Stimulated activated CD8-positive, alpha-beta memory T cell treated with anti-CD3 and anti-CD28 coated beads, Interleukin-7, amount 100 ng/mL, for 4 hours (primary cell): Measurements from ENCODE around the gene PLA2G4E.

Experiments used
- DNase-seq, 2 donors: peaks; one replicate each; pipeline ENCODE4 v3.0.0-alpha.2; 2020; ENCODE audit warnings: low read depth in 2 of 2

PLA2G4E gene

DNA sequence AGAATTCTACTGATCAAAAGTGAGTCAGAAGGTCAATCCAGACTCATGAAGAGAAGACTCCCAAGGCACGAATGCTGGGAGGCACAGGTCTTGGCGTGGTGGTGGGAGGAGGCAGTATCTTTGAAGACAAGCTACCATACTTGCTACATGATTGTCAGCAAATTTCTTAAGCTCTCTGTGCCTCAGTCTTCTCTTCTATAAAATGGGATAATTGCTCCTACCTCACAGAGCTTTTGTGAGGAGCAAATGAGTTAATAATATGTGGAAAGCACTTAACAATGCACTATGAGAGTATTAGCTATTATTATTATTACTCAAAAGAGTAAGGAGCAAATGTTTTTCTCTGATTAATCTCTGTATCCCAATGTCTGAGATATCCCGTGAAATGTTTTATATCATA lies 84.7 kb downstream of the PLA2G4E start:
- no peak for DNase-seq

DNA sequence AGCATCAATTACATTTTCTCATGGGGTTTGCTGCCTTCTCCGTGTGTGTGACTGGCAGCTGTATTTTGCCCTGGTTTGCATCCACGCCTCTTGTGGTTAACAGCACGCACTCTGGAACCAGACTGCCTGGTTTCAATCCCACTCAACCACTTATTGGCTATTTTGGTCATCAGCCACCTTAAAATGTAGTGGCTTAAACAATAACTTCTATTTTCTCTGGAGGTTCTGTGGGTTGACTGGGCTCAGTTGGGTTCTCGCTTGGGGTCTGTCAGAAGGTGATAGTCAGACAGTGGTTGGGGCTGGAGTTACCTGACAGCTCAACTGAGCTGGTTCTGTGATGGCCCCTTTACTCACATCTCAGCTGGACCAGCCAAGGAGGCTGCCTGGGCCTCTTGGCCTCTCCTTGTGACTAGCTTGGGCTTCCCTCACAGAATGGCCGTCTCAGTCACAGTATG lies 85.2 kb downstream of the PLA2G4E start:
- DNase-seq, result no peak

DNA sequence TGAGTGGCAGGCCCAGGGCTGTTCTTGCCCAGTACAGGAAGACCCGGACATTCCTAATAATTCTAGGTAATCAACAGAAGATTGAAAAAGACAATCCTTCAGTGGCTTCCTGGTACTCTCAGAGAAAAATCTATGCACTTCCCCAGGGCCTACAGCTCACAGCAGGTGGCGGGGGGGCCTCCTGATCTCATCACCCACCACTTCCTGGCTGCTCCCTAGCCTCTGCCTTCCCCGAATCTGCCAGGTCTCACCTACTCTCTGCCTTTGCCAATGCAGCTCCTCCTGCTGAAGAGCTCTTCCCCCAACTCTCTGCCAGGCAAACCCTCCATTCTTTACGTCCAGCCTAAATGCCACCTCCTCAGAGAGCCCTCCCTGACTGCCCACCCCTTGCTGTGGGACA lies 86.0 kb downstream of the PLA2G4E start:
- peak; percentile 59 to 70 for DNase-seq

DNA sequence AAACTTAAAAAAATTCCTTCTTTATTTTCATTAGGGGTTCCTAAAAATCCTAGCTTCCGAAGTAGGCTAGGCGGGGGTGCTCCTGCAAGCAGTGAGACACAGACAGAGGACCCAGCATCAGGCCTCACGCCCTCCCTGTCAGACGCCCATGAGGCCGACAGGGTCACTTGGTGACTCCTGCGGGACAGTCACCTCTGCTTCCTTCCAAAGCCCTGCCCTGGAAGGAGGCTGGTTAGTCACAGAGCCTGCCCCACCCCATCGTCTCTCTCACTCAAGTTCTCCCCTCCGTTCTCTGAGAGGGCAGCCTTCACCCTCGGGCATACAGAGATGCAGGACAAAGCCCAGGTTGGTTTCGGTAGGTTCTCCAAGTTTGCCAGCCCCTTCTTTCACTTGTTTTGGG lies 87.1 kb downstream of the PLA2G4E start:
- no peak for DNase-seq

DNA sequence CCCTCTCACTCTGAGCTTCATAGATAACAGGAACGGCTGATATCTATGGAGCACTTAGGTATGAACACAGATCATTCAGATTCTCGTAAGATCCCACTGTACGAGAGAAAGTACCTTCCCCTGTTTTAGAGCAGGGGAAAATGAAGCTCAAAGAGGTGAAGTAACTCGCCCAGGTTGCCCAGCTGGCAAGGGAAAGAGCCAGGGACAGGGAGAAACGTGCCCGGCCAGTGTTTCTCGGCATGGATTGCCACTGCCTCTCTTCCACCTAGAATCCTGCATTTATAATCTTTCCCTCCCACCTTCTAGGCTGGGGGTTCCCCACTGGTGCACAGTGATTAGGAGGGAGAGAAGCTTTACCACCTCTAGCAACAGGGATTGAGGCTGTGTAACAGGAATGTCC lies 87.5 kb downstream of the PLA2G4E start:
- no peak for DNase-seq

DNA sequence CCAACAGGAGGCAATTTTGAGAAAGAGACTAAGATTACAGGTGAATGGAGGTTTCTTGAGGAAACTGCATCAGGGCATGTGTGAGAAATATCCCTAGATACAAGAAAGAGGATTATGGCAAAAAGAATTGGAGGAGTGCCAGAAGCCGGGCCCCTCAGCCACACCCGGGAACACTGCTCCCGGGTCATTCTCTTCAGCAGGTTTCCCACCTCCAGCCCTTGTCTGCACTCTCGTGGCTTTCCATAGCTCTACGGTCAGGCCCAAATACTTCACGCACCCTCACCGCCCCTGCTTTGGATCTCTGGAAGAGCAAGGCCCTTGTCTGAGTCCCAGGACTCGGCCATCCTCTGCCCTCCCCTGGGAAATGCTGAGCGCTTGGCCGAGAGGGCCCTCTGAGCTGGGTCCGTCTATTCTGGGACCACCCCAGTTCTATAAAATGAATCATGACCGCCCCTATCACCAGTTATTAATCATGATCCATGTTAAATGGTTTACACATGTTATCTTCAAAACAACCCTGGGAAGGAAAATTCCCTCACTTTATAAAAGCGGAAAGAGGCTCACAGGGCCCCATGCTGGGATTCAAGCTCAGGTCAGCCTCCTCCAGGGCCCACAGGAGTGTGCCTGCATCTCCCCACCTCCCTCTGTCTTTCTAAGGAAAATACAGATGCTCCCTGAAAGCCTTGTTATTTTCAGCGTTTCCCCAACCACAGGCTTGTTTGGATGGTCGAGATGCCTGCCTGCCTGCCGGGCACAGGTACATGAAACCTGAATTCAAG lies 88.1 kb downstream of the PLA2G4E start:
- no peak for DNase-seq

GRCh38 chr15:41932101-41932500 lies 88.7 kb downstream of the PLA2G4E start:
- DNase-seq, result no peak
